Activated B cell treated with CpG ODN at 0.5 μM for 24 hours (primary cell): ENCODE results near the gene PLCH2. TPM values are rescaled to one million over a fixed set of nuclear protein-coding genes. Genes with fewer than 3 reads are reported as not detected.
A peak's percentile ranks its signal among the peaks of the same experiment; 100 is the strongest.

ENCODE experiments used
- ATAC-seq: fragments of 200-7000 bp; cut with Tn5 transposase; one replicate; pipeline ENCODE4 v1.10.0; 2021; ENCODE audit warnings: low read depth, mild to moderate bottlenecking, moderate library complexity
- CTCF ChIA-PET: fragments of 350-600 bp; sonication (Branson Sonifier 250); formaldehyde crosslinking; loops from one replicate; lab custom pipeline; 2021; ENCODE audit warnings: antibody characterized with exemption; lab: Charles Lee
- POLR2A ChIA-PET: fragments of 350-600 bp; sonication (Branson Sonifier 250); formaldehyde crosslinking; loops from one replicate; lab custom pipeline; 2021; ENCODE audit warnings: antibody characterized with exemption; lab: Charles Lee
- DNase-seq: peaks from one replicate; pipeline ENCODE4 v3.0.0; 2022
- H3K27ac Mint-ChIP-seq: one replicate; pipeline ENCODE4 v1.8.0; 2020; ENCODE audit warnings: mixed read lengths
- H3K27me3 Mint-ChIP-seq: one replicate; pipeline ENCODE4 v1.8.0; 2021; ENCODE audit warnings: mixed read lengths
- H3K36me3 Mint-ChIP-seq: one replicate; pipeline ENCODE4 v1.8.0; 2021; ENCODE audit warnings: low read depth, mixed read lengths
- H3K4me1 Mint-ChIP-seq: one replicate; pipeline ENCODE4 v1.8.0; 2021; ENCODE audit warnings: mixed read lengths
- H3K4me3 Mint-ChIP-seq: one replicate; pipeline ENCODE4 v1.8.0; 2020; ENCODE audit warnings: mild to moderate bottlenecking, mixed read lengths
- H3K9me3 Mint-ChIP-seq: one replicate; pipeline ENCODE4 v1.8.0; 2020; ENCODE audit warnings: mixed read lengths
- CTCF ChIP-seq: fragments of 200-600 bp; IDR thresholded peaks from one replicate; pipeline ENCODE4 v1.8.0; 2022; ENCODE audit warnings: antibody characterized with exemption, mild to moderate bottlenecking
- intact Hi-C: fragments of 100-400 bp; cut with micrococcal nuclease; formaldehyde crosslinking; loops from one replicate; pipeline ENCODE4 v1.15.1; 2024
- total RNA-seq: library from RNA; stranded (reverse); gene quantifications from 2 replicates; pipeline ENCODE4 v1.2.3, GENCODE V29; 2022

Gene PLCH2
- total RNA-seq, 1 donor from 2014 or later: 6.1 TPM

DNA sequence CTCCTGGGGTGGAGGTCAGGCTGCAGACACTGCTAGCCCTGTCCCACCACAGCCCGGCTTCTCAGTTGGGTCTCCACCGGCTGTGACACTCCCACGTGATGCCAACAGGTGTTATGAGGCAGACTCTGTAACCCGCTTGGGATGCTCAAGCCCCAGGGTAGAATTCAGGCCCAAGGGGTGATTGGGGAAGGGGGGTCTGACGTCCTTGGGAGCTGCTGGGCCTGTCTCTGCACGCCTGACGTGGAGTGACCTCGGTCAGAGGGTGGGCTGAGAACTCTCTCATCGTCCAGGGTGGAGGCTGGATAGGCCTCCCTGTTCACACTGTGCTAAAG, 61.7 kb downstream of the PLCH2 start:
- ATAC-seq (no peak), DNase-seq (no peak)
- Mint-ChIP-seq H3K4me1 (peaks cover 2% of the 10 kb centered on the region), H3K4me3 (no peak overlapping the region), H3K9me3 (no peaks in the 10 kb centered on the region), H3K27ac (no peak overlapping the region), H3K27me3 (peaks cover 15% of the 10 kb centered on the region), H3K36me3 (no peaks in the 10 kb centered on the region)
- ChIA-PET CTCF (no interaction called here), POLR2A (interaction anchor here (1.0 kb wide), 1 partner anchor 119 kb away, joined by 5 read pairs; no protein-coding TSS in a partner anchor)
- intact Hi-C loops: no loop called here
- no peak for TF ChIP-seq CTCF

DNA sequence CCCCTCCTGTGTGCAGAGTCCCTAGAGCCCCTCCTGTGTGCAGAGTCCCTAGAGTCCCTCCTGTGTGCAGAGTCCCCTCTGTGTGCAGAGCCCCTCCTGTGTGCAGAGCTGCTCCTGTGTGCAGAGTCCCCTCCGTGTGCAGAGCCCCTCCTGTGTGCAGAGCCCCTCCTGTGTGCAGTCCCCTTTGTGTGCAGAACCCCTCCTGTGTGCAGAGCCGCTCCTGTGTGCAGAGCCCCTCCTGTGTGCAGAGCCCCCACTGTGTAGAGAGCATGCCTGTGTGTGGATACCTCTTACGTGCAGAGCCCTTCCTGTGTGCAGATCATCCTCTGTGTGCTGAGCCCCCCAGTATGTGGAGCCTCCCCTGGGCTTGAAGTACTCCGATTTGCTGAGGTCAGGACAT, 62.3 kb downstream of the PLCH2 start:
- Mint-ChIP-seq H3K27me3 (peaks cover 12% of the 10 kb centered on the region), H3K27ac (no peak overlapping the region), H3K4me1 (peaks cover 2% of the 10 kb centered on the region), H3K36me3 (no peaks in the 10 kb centered on the region), H3K9me3 (no peaks in the 10 kb centered on the region), H3K4me3 (no peak overlapping the region)
- ATAC-seq (no peak), DNase-seq (no peak)
- no peak for TF ChIP-seq CTCF
- intact Hi-C loops: no loop called here
- CTCF ChIA-PET: no interaction called here
- POLR2A ChIA-PET: interaction anchor here (1.0 to 1.1 kb wide), 2 partner anchors 12 to 119 kb away, joined by 4 to 5 read pairs; partner anchors contain the start of gene PANK4

DNA sequence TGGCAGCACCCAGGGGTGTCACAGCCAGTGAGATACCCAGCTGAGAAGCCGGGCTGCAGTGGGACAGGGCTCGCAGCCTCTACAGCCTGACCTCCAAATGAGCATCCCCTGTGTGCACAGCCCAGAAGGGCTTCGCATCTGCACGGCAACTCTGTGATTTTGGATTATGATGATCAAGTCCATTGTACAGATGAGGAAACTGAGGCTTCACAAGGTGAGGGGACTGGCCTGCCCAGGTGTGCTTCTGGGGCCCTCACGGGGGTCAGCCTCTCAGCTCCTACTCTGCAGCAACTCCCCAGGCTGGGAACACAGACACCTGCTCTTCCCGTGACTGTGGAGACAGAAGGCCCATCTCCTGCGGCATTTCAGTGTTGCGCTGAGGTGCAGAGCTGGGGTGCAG, 62.8 kb downstream of the PLCH2 start:
- Mint-ChIP-seq H3K4me1 (peaks cover 2% of the 10 kb centered on the region), H3K27ac (no peak overlapping the region), H3K27me3 (peaks cover 11% of the 10 kb centered on the region), H3K9me3 (no peaks in the 10 kb centered on the region), H3K4me3 (no peak overlapping the region), H3K36me3 (no peaks in the 10 kb centered on the region)
- no peak for TF ChIP-seq CTCF
- intact Hi-C loops: no loop called here
- ChIA-PET CTCF (no interaction called here), POLR2A (interaction anchor here (1.1 kb wide), 1 partner anchor 13 kb away, joined by 4 read pairs; the partner anchor contains the start of gene PANK4)
- ATAC-seq (no peak), DNase-seq (no peak)

GRCh38 chr1:2539312-2539907, 63.3 kb downstream of the PLCH2 start:
- peaks cover 2% of the 10 kb centered on the region for H3K4me1 Mint-ChIP-seq
- no peak overlapping the region for H3K27ac Mint-ChIP-seq
- H3K9me3 Mint-ChIP-seq: no peaks in the 10 kb centered on the region
- CTCF ChIA-PET: no interaction called here
- TF ChIP-seq CTCF: no peak
- H3K27me3 Mint-ChIP-seq: peaks cover 8% of the 10 kb centered on the region
- H3K36me3 Mint-ChIP-seq: no peaks in the 10 kb centered on the region
- H3K4me3 Mint-ChIP-seq: no peak overlapping the region
- no peak for DNase-seq
- POLR2A ChIA-PET: interaction anchor here (1.1 kb wide), 1 partner anchor 13 kb away, joined by 4 read pairs; the partner anchor contains the start of gene PANK4
- intact Hi-C loops: no loop called here
- peak; percentile 77 for ATAC-seq

DNA sequence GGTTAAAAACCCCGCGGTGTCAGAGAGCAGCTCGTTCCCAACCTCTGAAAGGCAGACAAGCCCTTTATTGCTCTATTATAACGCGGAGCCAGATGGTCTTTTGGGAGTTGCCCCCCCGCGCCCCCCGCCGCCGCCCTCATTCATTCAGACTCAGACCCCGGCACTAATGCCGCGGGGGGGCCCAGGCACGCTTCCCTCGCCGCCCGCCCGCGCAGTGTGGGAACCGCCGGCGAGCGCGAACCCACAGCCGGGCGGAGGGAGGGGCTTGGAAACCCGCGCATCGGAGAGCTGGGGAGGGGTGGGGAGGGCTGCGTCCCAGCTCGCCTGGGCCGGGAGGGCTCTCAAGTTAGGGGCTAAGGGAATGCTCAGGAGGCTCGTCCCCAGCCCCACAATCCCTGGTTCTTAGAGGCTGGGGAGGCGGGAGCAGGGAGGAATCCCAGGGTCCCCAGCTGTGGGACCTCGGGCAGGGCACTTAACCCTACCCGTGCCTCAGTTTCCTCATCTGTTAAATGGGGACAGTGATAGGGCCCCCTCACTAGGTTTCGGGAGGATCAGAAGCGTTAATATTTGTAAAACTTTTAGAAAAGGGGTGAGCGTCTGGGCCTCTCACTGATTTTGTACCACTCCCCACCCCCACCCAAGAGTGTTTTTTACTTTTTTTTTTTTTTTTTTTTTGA, 64.9 kb downstream of the PLCH2 start:
- Mint-ChIP-seq H3K36me3 (no peaks in the 10 kb centered on the region), H3K9me3 (no peaks in the 10 kb centered on the region), H3K27me3 (peaks cover 6% of the 10 kb centered on the region), H3K4me3 (no peak overlapping the region), H3K27ac (no peak overlapping the region), H3K4me1 (peaks cover 2% of the 10 kb centered on the region)
- intact Hi-C loops: no loop called here
- CTCF ChIA-PET: no interaction called here
- no peak for TF ChIP-seq CTCF
- POLR2A ChIA-PET: interaction anchor here (0.6 to 1.4 kb wide), 4 partner anchors 15 to 45 kb away, joined by 3 to 5 read pairs (median 3); partner anchors contain the start of genes PANK4 and PRXL2B
- no peak for DNase-seq
- ATAC-seq: no peak
